Esophagus muscularis mucosa (tissue), 4 donors: ENCODE measurements around the gene NVL. TPM values are rescaled to one million over a fixed set of nuclear protein-coding genes. Genes with fewer than 3 reads are reported as not detected.
A peak's percentile ranks its signal among the peaks of the same experiment; 100 is the strongest.

ENCODE experiments used
- DNase-seq: peaks from one replicate; pipeline ENCODE4 v3.0.0-alpha.2; 2017; ENCODE audit errors: extremely low spot score
- H3K27ac ChIP-seq, 4 donors: fragments of 200-600 bp; sonication (generic); replicated peaks in 1 of 4; 1 replicate in 3 of 4; 2 replicates in 1 of 4; pipeline ENCODE4 v1.5.1; 2016 to 2019; ENCODE audit warnings: mild to moderate bottlenecking in 1 of 4
- H3K27me3 ChIP-seq, 4 donors: fragments of 200-600 bp; sonication (generic); one replicate each; pipeline versions ENCODE4 v1.5.1 to v1.6.0; 2016 to 2019
- H3K36me3 ChIP-seq, 4 donors: fragments of 200-600 bp; sonication (generic); one replicate each; pipeline ENCODE4 v1.5.1; 2016 to 2019
- H3K4me1 ChIP-seq, 4 donors: fragments of 200-600 bp; sonication (generic); one replicate each; pipeline ENCODE4 v1.5.1; 2016 to 2019
- H3K4me3 ChIP-seq, 4 donors: fragments of 200-600 bp; sonication (generic); 1 replicate in 2 of 4; 2 replicates in 2 of 4; pipeline ENCODE4 v1.5.1; 2016 to 2019; ENCODE audit warnings: mild to moderate bottlenecking in 4 of 4, moderate library complexity in 1 of 4
- H3K9me3 ChIP-seq, 4 donors: fragments of 200-600 bp; sonication (generic); 1 replicate in 3 of 4; 2 replicates in 1 of 4; pipeline ENCODE4 v1.5.1; 2016 to 2019
- CTCF ChIP-seq, 3 experiments: fragments of 200-600 bp in 2 of 3; fragments of 450-650 bp in 1 of 3; sonication (generic) in 2 of 3; IDR thresholded peaks; one replicate each; pipeline ENCODE4 v1.5.1; 2017 to 2019; ENCODE audit warnings: antibody characterized with exemption in 3 of 3, mild to moderate bottlenecking in 2 of 3, moderate library complexity in 1 of 3
- EP300 ChIP-seq: sonication (generic); formaldehyde crosslinking; IDR thresholded peaks from one replicate; pipeline ENCODE4 v1.6.1; 2017; ENCODE audit warnings: antibody characterized with exemption
- POLR2A ChIP-seq: fragments of 450-650 bp; IDR thresholded peaks from one replicate; pipeline ENCODE4 v1.6.1; 2017; ENCODE audit warnings: antibody characterized with exemption, moderate library complexity, mild to moderate bottlenecking, low read depth
- POLR2AphosphoS5 ChIP-seq, 2 donors: sonication (generic); formaldehyde crosslinking; IDR thresholded peaks; one replicate each; pipeline ENCODE4 v1.6.1; 2017; ENCODE audit warnings: antibody characterized with exemption in 2 of 2
- WGBS: methylation state at CpG from one replicate; pipeline ENCODE4 v1.1.5; 2018; 5-methylcytosine and 5-hydroxymethylcytosine counted together
- intact Hi-C: fragments of 100-400 bp; cut with DNase I; formaldehyde crosslinking; loops from one replicate; pipeline ENCODE4 v1.15.1; 2023
- total RNA-seq, 4 donors: library from RNA; depleted of rRNA; stranded (reverse); fragments of >200 nt; gene quantifications; one replicate each; pipeline versions ENCODE4 v1.1.0 to v1.2.1, GENCODE V29; 2016

Gene NVL
- total RNA-seq, 4 donors from 2014 or later, result 11.0 to 19.5 (median 15.9) TPM

- H3K36me3 ChIP-seq, result peaks cover 50 to 100% (median 84%) of the 10 kb centered on the region in 4 donors
- H3K27ac ChIP-seq, result no peak overlapping the region
- 95% methylated on average over 5 of the region's 5 CpGs for WGBS
- H3K27me3 ChIP-seq, result no peaks in the 10 kb centered on the region
- no peak for DNase-seq
- intact Hi-C loops, result no loop called here
- TF ChIP-seq EP300, result no peak
- no peak for TF ChIP-seq CTCF (IDR thresholded peaks at IDR 0.05)
- no peak for TF ChIP-seq POLR2A
- TF ChIP-seq POLR2AphosphoS5 (IDR thresholded peaks at IDR 0.05), result no peak
- no peak overlapping the region for H3K4me3 ChIP-seq
- peaks cover 16 to 39% (median 20%) of the 10 kb centered on the region in 4 donors for H3K4me1 ChIP-seq
- no peaks in the 10 kb centered on the region for H3K9me3 ChIP-seq
Observed at GRCh38 chr1:224373008-224373590, 43.1 kb upstream of the NVL start.

GRCh38 chr1:224368409-224368808 is 38.4 kb upstream of the NVL start:
- WGBS, result 82% methylated on average over 5 of the region's 5 CpGs

GRCh38 chr1:224359207-224359606 is 29.2 kb upstream of the NVL start:
- no peaks in the 10 kb centered on the region for H3K9me3 ChIP-seq
- WGBS, result 75% methylated on average over 3 of the region's 3 CpGs
- no peak overlapping the region for H3K27ac ChIP-seq
- no peak for TF ChIP-seq POLR2AphosphoS5 (IDR thresholded peaks at IDR 0.05)
- no peak for TF ChIP-seq EP300
- no peak for TF ChIP-seq CTCF (IDR thresholded peaks at IDR 0.05)
- TF ChIP-seq POLR2A, result no peak
- H3K4me1 ChIP-seq, result peaks cover 13 to 49% (median 29%) of the 10 kb centered on the region in 4 donors
- DNase-seq, result no peak
- peaks cover 0 to 11% (median 0%) of the 10 kb centered on the region in 4 donors for H3K36me3 ChIP-seq
- intact Hi-C loops, result no loop called here
- no peaks in the 10 kb centered on the region for H3K27me3 ChIP-seq
- no peak overlapping the region for H3K4me3 ChIP-seq

More at GRCh38 chr1:224368409-224368808, 38.4 kb upstream of the NVL start:
- no peak for DNase-seq
- peaks cover 49 to 84% (median 73%) of the 10 kb centered on the region in 4 donors for H3K36me3 ChIP-seq
- peaks cover 0 to 17% (median 0%) of the 10 kb centered on the region in 4 donors for H3K4me1 ChIP-seq
- H3K4me3 ChIP-seq, result no peak overlapping the region
- no peak for TF ChIP-seq POLR2AphosphoS5 (IDR thresholded peaks at IDR 0.05)
- TF ChIP-seq POLR2A, result no peak
- no peak for TF ChIP-seq CTCF (IDR thresholded peaks at IDR 0.05)
- no peak for TF ChIP-seq EP300
- H3K9me3 ChIP-seq, result no peaks in the 10 kb centered on the region
- H3K27me3 ChIP-seq, result no peaks in the 10 kb centered on the region
- intact Hi-C loops, result no loop called here
- no peak overlapping the region for H3K27ac ChIP-seq

- 55% methylated on average over 4 of the region's 4 CpGs for WGBS
- Histone ChIP-seq H3K9me3 (no peaks in the 10 kb centered on the region), H3K36me3 (peaks cover 0 to 11% (median 0%) of the 10 kb centered on the region in 4 donors), H3K4me3 (peak overlapping the region; percentile 78 to 93 (median 90)), H3K27ac (peak overlapping the region; percentile 28 to 96 (median 95)), H3K4me1 (peaks cover 13 to 49% (median 29%) of the 10 kb centered on the region in 4 donors), H3K27me3 (no peaks in the 10 kb centered on the region)
- intact Hi-C loops, result no loop called here
- DNase-seq, result no peak
- TF ChIP-seq EP300, result no peak
- no peak for TF ChIP-seq POLR2AphosphoS5 (IDR thresholded peaks at IDR 0.05)
- TF ChIP-seq POLR2A, result no peak
- TF ChIP-seq CTCF (IDR thresholded peaks at IDR 0.05), result no peak
Observed at GRCh38 chr1:224358237-224358636, 28.3 kb upstream of the NVL start.
